ENCODE data around the gene ARHGAP31.

The ARHGAP31 gene

DNA sequence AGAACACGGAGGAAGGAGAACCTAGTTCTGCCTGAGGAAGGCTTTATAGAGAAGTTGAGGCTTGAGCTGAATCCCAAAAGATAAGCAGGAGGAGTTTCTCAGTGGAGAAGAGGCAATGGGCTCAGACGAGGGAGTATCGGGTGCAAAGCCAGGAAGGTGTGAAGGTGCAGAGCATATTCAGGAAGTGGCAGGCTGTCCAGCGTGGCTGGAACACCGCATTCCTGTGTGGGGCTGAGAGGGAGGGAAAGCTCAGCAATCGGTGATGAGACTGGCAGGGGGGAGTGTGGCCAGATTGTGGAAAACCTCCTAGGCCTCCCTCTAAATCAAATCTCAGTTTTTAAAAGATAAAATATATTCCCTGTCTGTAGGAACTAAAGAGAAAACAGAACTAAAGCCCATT is 63.0 kb downstream of the ARHGAP31 start:
- H3K27ac ChIP-seq: no peak overlapping the region
- no peak for TF ChIP-seq CTCF (IDR thresholded peaks at IDR 0.05)
- no peaks in the 10 kb centered on the region for H3K27me3 ChIP-seq
- H3K9me3 ChIP-seq: no peaks in the 10 kb centered on the region
- H3K4me3 ChIP-seq (ENCODE audit: low read depth in 1 of 2, low read length in 1 of 2): no peak overlapping the region
- no peaks in the 10 kb centered on the region for H3K36me3 ChIP-seq
- peaks cover 11 to 13% of the 10 kb centered on the region in 2 experiments for H3K4me1 ChIP-seq (ENCODE audit: control insufficient read depth in 1 of 2, insufficient read depth in 1 of 2, low read depth in 1 of 2, low read length in 1 of 2)

GRCh38 chr3:119359476-119360326 is 65.5 kb downstream of the ARHGAP31 start:
- TF ChIP-seq CTCF (IDR thresholded peaks at IDR 0.05): no peak
- H3K4me1 ChIP-seq (ENCODE audit: control insufficient read depth in 1 of 2, insufficient read depth in 1 of 2, low read depth in 1 of 2, low read length in 1 of 2): no peaks in the 10 kb centered on the region

DNA sequence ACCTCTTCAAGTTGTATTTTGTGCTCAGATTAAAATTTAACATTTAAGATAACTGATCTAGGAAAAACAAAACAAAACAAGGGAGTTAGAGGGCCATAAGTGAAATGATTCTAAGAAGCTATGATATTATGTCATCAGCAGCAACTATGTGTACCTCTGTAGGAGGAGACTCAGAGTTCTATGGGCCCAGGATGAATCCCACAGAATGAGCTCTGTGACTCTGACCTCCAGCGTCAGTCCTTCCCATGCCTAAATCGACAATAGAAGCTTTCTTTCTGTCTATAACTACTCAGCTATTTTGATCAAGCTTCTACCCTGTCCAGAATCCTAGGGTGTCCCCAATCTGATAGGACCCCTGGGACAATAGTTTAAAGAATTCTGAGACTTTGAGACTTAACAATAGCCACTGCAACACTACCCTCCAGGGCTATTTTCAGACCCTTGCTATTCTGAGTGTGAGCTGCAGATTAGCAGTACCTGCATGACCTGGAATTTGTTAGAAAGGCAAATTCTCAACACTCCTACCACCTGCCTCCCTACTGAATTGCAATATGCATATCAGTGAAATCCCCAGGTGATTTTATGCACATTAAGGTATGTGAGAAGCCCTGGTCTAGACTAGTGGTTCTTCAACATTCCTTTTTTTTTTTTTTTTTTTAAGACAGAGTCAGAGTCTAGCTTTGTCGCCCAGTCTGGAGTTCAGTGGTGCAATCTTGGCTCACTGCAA is 66.7 kb downstream of the ARHGAP31 start:
- no peak overlapping the region for H3K4me3 ChIP-seq (ENCODE audit: low read depth in 1 of 2, low read length in 1 of 2)
- H3K4me1 ChIP-seq (ENCODE audit: control insufficient read depth in 1 of 2, insufficient read depth in 1 of 2, low read depth in 1 of 2, low read length in 1 of 2): no peaks in the 10 kb centered on the region
- H3K27me3 ChIP-seq: no peaks in the 10 kb centered on the region
- H3K9me3 ChIP-seq: no peaks in the 10 kb centered on the region
- no peaks in the 10 kb centered on the region for H3K36me3 ChIP-seq
- H3K27ac ChIP-seq: no peak overlapping the region
- TF ChIP-seq CTCF (IDR thresholded peaks at IDR 0.05): no peak

More at GRCh38 chr3:119359476-119360326, 65.5 kb downstream of the ARHGAP31 start:
- no peaks in the 10 kb centered on the region for H3K27me3 ChIP-seq
- H3K4me3 ChIP-seq (ENCODE audit: low read depth in 1 of 2, low read length in 1 of 2): no peak overlapping the region
- H3K9me3 ChIP-seq: no peaks in the 10 kb centered on the region
- H3K36me3 ChIP-seq: no peaks in the 10 kb centered on the region
- no peak overlapping the region for H3K27ac ChIP-seq

- Histone ChIP-seq H3K27ac (no peak overlapping the region), H3K9me3 (no peaks in the 10 kb centered on the region), H3K4me3 (ENCODE audit: low read depth in 1 of 2, low read length in 1 of 2) (no peak overlapping the region), H3K4me1 (ENCODE audit: control insufficient read depth in 1 of 2, insufficient read depth in 1 of 2, low read depth in 1 of 2, low read length in 1 of 2) (no peaks in the 10 kb centered on the region), H3K27me3 (no peaks in the 10 kb centered on the region), H3K36me3 (no peaks in the 10 kb centered on the region)
- TF ChIP-seq CTCF (IDR thresholded peaks at IDR 0.05): no peak
Measured at GRCh38 chr3:119362010-119362409, 67.8 kb downstream of the ARHGAP31 start.

- Histone ChIP-seq H3K4me1 (ENCODE audit: control insufficient read depth in 1 of 2, insufficient read depth in 1 of 2, low read depth in 1 of 2, low read length in 1 of 2) (no peaks in the 10 kb centered on the region), H3K36me3 (no peaks in the 10 kb centered on the region), H3K27me3 (no peaks in the 10 kb centered on the region), H3K27ac (no peak overlapping the region), H3K9me3 (no peaks in the 10 kb centered on the region), H3K4me3 (ENCODE audit: low read depth in 1 of 2, low read length in 1 of 2) (no peak overlapping the region)
- no peak for TF ChIP-seq CTCF (IDR thresholded peaks at IDR 0.05)
Measured at GRCh38 chr3:119362940-119363725, 69.0 kb downstream of the ARHGAP31 start.
